Keratinocyte (primary cell): ENCODE measurements around the gene LRP1B. TPM values are rescaled to one million over a fixed set of nuclear protein-coding genes. Genes with fewer than 3 reads are reported as not detected.

Experiments used
- DNase-seq: peaks from one replicate; pipeline ENCODE4 v3.0.0-alpha.2; 2011; ENCODE audit warnings: low read depth, missing footprints, low spot score
- FAIRE-seq: peaks from 2 replicates; lab custom pipeline; 2011; peaks lifted over from hg19 to GRCh38; lab: Jason Lieb, UNC
- H2AFZ ChIP-seq: 2 replicates; pipeline ENCODE4 v1.6.0; 2012; ENCODE audit warnings: low read length, control low read depth, inconsistent platforms; ENCODE audit not compliant: control insufficient read depth
- H3K27ac ChIP-seq: 2 replicates; pipeline ENCODE4 v1.5.1; 2011; ENCODE audit warnings: low read length; ENCODE audit not compliant: control insufficient read depth, insufficient read depth
- H3K27me3 ChIP-seq: 3 replicates; pipeline ENCODE4 v1.6.0; 2011; ENCODE audit warnings: low read length; ENCODE audit not compliant: control insufficient read depth, insufficient read depth; ENCODE audit errors: extremely low read depth
- H3K36me3 ChIP-seq, 2 experiments: 2 replicates in 1 of 2; 3 replicates in 1 of 2; pipeline ENCODE4 v1.5.1; 2011; ENCODE audit warnings: low read length in 2 of 2, mild to moderate bottlenecking in 1 of 2; ENCODE audit not compliant: control insufficient read depth in 2 of 2, insufficient read depth in 2 of 2; ENCODE audit errors: extremely low read depth in 1 of 2
- H3K4me1 ChIP-seq: 3 replicates; pipeline ENCODE4 v1.5.1; 2011; ENCODE audit warnings: low read length; ENCODE audit not compliant: control insufficient read depth, insufficient read depth; ENCODE audit errors: extremely low read depth
- H3K4me2 ChIP-seq: 3 replicates; pipeline ENCODE4 v1.6.0; 2011; ENCODE audit warnings: low read depth, low read length; ENCODE audit not compliant: control insufficient read depth, insufficient read depth; ENCODE audit errors: extremely low read depth
- H3K4me3 ChIP-seq, 3 experiments: fragments of 200-600 bp in 1 of 3; sonication (generic) in 1 of 3; 2 replicates in 2 of 3; 3 replicates in 1 of 3; pipeline ENCODE4 v1.5.1; 2011 to 2016; ENCODE audit warnings: low read length in 3 of 3, mild to moderate bottlenecking in 3 of 3, control low read depth in 2 of 3, inconsistent platforms in 1 of 3, low read depth in 1 of 3, mixed read lengths in 1 of 3, mixed run types in 1 of 3, moderate library complexity in 1 of 3; ENCODE audit not compliant: control insufficient read depth in 2 of 3, insufficient read depth in 2 of 3; ENCODE audit errors: extremely low read depth in 1 of 3
- H3K79me2 ChIP-seq: 2 replicates; pipeline ENCODE4 v1.6.0; 2012; ENCODE audit warnings: low read length; ENCODE audit not compliant: control insufficient read depth, insufficient read depth
- H3K9ac ChIP-seq: 3 replicates; pipeline ENCODE4 v1.6.0; 2011; ENCODE audit warnings: low read length; ENCODE audit not compliant: control insufficient read depth, insufficient read depth; ENCODE audit errors: extremely low read depth
- H3K9me1 ChIP-seq: 3 replicates; pipeline ENCODE4 v1.6.0; 2011; ENCODE audit warnings: low read length; ENCODE audit not compliant: control insufficient read depth, insufficient read depth; ENCODE audit errors: extremely low read depth
- H3K9me3 ChIP-seq: 2 replicates; pipeline ENCODE4 v1.5.1; 2012; ENCODE audit warnings: low read depth, low read length; ENCODE audit not compliant: control insufficient read depth
- H4K20me1 ChIP-seq: 3 replicates; pipeline ENCODE4 v1.6.0; 2011; ENCODE audit warnings: low read length; ENCODE audit not compliant: control insufficient read depth, insufficient read depth; ENCODE audit errors: extremely low read depth
- EZH2 ChIP-seq: IDR thresholded peaks from one replicate; pipeline ENCODE4 v1.6.1; 2012; ENCODE audit warnings: inconsistent platforms, mild to moderate bottlenecking, low read length, moderate library complexity
- dilution Hi-C: fragments of 300-500 bp; cut with MboI; formaldehyde crosslinking; loops from one replicate; pipeline ENCODE4 v1.7.0; 2020; ENCODE audit warnings: low sequenced_read_pairs; ENCODE audit not compliant: extremely low pct_ligation_motif_present
- polyA plus RNA-seq, 5 experiments: library from polyadenylated mRNA; depleted of rRNA in 3 of 5; stranded (reverse) in 3 of 5; stranded (forward) in 1 of 5; unstranded in 1 of 5; fragments of >200 nt; gene quantifications; 1 replicate in 1 of 5; 2 replicates in 3 of 5; 3 replicates in 1 of 5; pipeline versions ENCODE4 v1.2.1 to v1.2.3, GENCODE V29; 2011 to 2012; ENCODE audit warnings: missing spikeins in 2 of 5, low read depth in 1 of 5, low replicate concordance in 1 of 5
- TF ChIP-seq, protein P1 (sequence below), 3 experiments: IDR thresholded peaks in 1 of 3; conservative IDR thresholded peaks in 1 of 3; optimal IDR thresholded peaks in 1 of 3; 2 replicates in 2 of 3; 3 replicates in 1 of 3; pipeline versions ENCODE3 to v1.5.1; 2011; ENCODE audit warnings: low read length in 3 of 3, mild to moderate bottlenecking in 3 of 3, moderate library complexity in 2 of 3, control low read depth in 1 of 3, inconsistent platforms in 1 of 3; ENCODE audit not compliant: insufficient read depth in 2 of 3; ENCODE audit errors: extremely low read depth in 1 of 3

Gene LRP1B
- polyA plus RNA-seq, 1 donor (not counting 4 experiments of a cell fraction or from before 2014, with no cell fraction given), result not detected

DNA sequence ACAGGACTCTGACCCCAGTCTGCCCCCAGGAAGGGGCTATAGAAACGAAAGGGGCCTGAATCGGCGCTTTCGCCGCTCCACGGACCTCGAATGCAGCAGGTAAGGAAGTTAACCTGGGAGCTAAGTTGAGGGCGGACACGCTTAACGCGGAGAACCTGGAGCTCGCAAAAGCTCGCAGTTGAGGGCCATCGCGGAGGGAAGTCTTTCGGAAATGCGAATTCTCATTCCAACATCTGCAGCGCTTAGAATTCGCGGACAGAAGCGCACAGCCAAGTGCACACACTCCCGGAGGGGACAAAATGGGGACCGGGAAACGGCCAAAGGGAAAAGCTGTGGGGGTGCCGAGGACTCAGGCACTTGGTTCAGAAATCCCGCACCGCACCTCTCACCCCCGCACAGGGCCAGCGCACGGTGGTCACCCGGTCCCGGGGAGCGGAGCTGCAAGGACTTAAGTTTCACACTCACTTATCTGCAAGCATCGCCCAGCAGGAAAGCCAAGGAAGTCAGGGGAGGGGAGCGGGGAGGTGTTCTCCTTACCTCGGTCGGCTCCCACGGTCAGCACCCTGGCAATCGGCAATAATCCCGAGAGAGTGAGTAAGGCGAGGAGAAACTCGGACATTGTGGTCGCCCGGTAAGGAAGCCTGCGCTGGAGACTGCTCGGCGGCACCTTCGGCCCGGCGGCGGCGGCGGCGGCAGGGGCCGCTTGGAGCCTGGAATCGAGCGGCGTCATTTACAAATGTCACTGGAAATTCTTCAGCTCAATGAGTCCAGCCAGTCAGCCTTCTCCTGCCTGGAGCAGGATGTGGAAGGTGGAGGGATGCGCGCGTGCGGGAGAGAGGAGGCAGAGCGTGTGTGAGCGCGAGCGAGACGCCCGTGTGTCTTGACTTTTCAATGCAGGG, 456 bp downstream of the LRP1B start:
- Histone ChIP-seq H3K4me2 (peak overlapping the region; percentile 97), H2AFZ (peak overlapping the region; percentile 93), H3K36me3 (no peaks in the 10 kb centered on the region), H3K4me1 (peaks cover 6% of the 10 kb centered on the region), H3K27ac (no peak overlapping the region), H3K9ac (peak overlapping the region; percentile 25), H4K20me1 (no peaks in the 10 kb centered on the region), H3K9me3 (no peaks in the 10 kb centered on the region), H3K4me3 (peak overlapping the region; percentile 33 to 76 (median 75)), H3K9me1 (no peaks in the 10 kb centered on the region), H3K79me2 (no peaks in the 10 kb centered on the region), H3K27me3 (peaks cover 12% of the 10 kb centered on the region)
- dilution Hi-C loops, result no loop called here
- TF ChIP-seq EZH2, result peak; percentile 39
- TF ChIP-seq, protein P1, sequence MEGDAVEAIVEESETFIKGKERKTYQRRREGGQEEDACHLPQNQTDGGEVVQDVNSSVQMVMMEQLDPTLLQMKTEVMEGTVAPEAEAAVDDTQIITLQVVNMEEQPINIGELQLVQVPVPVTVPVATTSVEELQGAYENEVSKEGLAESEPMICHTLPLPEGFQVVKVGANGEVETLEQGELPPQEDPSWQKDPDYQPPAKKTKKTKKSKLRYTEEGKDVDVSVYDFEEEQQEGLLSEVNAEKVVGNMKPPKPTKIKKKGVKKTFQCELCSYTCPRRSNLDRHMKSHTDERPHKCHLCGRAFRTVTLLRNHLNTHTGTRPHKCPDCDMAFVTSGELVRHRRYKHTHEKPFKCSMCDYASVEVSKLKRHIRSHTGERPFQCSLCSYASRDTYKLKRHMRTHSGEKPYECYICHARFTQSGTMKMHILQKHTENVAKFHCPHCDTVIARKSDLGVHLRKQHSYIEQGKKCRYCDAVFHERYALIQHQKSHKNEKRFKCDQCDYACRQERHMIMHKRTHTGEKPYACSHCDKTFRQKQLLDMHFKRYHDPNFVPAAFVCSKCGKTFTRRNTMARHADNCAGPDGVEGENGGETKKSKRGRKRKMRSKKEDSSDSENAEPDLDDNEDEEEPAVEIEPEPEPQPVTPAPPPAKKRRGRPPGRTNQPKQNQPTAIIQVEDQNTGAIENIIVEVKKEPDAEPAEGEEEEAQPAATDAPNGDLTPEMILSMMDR (optimal IDR thresholded peaks at IDR 0.05 in 1 of 3, IDR thresholded peaks at IDR 0.05 in 1 of 3, conservative IDR thresholded peaks at IDR 0.05 in 1 of 3; ENCODE audit: extremely low read depth in 1 of 3, insufficient read depth in 2 of 3, low read length in 3 of 3), result no peak
- DNase-seq (no peak), FAIRE-seq (no peak)

DNA sequence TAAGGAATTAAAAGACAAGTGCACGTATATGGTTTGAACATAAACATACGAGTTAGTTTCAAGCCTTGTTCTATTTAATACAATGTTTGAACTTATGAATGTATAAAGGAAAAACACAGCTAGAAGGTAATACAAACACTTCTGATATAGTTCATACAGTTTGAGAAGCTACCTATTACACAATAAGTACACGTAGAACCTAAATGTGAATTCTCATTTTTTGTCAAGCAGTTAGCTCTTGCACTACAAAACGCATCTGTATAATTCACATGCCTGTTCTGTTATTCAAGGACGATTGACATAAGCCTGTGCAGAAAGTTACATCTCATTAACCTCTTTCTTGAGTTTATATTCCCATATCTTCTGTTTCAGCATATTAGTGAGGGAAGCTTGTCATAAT, 2.7 kb downstream of the LRP1B start:
- no peak for FAIRE-seq
- no peak overlapping the region for H2AFZ ChIP-seq
- H4K20me1 ChIP-seq, result no peaks in the 10 kb centered on the region
- H3K4me2 ChIP-seq, result no peak overlapping the region
- H3K9ac ChIP-seq, result no peak overlapping the region
- H3K9me3 ChIP-seq, result no peaks in the 10 kb centered on the region
- H3K27me3 ChIP-seq, result peaks cover 12% of the 10 kb centered on the region
- no peaks in the 10 kb centered on the region for H3K9me1 ChIP-seq
- H3K36me3 ChIP-seq, result no peaks in the 10 kb centered on the region
- no peak for DNase-seq
- H3K79me2 ChIP-seq, result no peaks in the 10 kb centered on the region
- H3K4me1 ChIP-seq, result peaks cover 6% of the 10 kb centered on the region
- TF ChIP-seq, protein P1 (optimal IDR thresholded peaks at IDR 0.05 in 1 of 3, IDR thresholded peaks at IDR 0.05 in 1 of 3, conservative IDR thresholded peaks at IDR 0.05 in 1 of 3; ENCODE audit: extremely low read depth in 1 of 3, insufficient read depth in 2 of 3, low read length in 3 of 3), result no peak
- TF ChIP-seq EZH2, result no peak
- no peak overlapping the region for H3K27ac ChIP-seq
- dilution Hi-C loops, result no loop called here
- H3K4me3 ChIP-seq, result no peak overlapping the region
